SK-N-SH treated with all-trans-retinoic acid at 6 μM for 48 hours (cell line): Measurements from ENCODE around the gene C3orf52.

Source experiments
- ARNTL ChIP-seq: fragments of 450-650 bp; formaldehyde crosslinking; IDR thresholded peaks from 2 replicates; pipeline ENCODE4 v1.5.0; 2020; ENCODE audit warnings: low read depth, mild to moderate bottlenecking, moderate library complexity, borderline replicate concordance
- BACH2 ChIP-seq: fragments of 250-450 bp; sonication (Bioruptor Pico); IDR thresholded peaks from 2 replicates; pipeline ENCODE4 v1.9.0; 2021; ENCODE audit warnings: mild to moderate bottlenecking, borderline replicate concordance
- CSRNP3 ChIP-seq: fragments of 250-450 bp; sonication (Bioruptor Pico); IDR thresholded peaks from 2 replicates; pipeline ENCODE4 v1.5.1; 2021; ENCODE audit warnings: mild to moderate bottlenecking, moderate library complexity
- ESRRG ChIP-seq: fragments of 250-450 bp; sonication (Bioruptor Pico); IDR thresholded peaks from 2 replicates; pipeline ENCODE4 v1.6.1; 2021; ENCODE audit warnings: mild to moderate bottlenecking
- PPARA ChIP-seq: fragments of 250-450 bp; sonication (Bioruptor Pico); IDR thresholded peaks from 2 replicates; pipeline ENCODE4 v1.5.0; 2020; ENCODE audit warnings: mild to moderate bottlenecking, borderline replicate concordance
- RARB ChIP-seq: fragments of 250-450 bp; sonication (Bioruptor Pico); IDR thresholded peaks from 2 replicates; pipeline ENCODE4 v1.8.0; 2021; ENCODE audit warnings: mild to moderate bottlenecking, moderate library complexity
- SNAI2 ChIP-seq: fragments of 250-450 bp; sonication (Bioruptor Pico); IDR thresholded peaks from 2 replicates; pipeline ENCODE4 v1.5.0; 2020; ENCODE audit warnings: mild to moderate bottlenecking, moderate library complexity
- ZFP3 ChIP-seq: fragments of 250-450 bp; sonication (Bioruptor Pico); IDR thresholded peaks from 2 replicates; pipeline ENCODE4 v1.5.0; 2020; ENCODE audit warnings: mild to moderate bottlenecking, moderate library complexity
- ZFP30 ChIP-seq: fragments of 450-650 bp; formaldehyde crosslinking; IDR thresholded peaks from 2 replicates; pipeline ENCODE4 v1.5.0; 2022; ENCODE audit warnings: mild to moderate bottlenecking, moderate library complexity
- ZNF565 ChIP-seq: fragments of 450-650 bp; formaldehyde crosslinking; conservative IDR thresholded peaks from 2 replicates; pipeline ENCODE4 v1.5.0; 2020; ENCODE audit warnings: low read depth, mild to moderate bottlenecking, moderate library complexity
- ZNF70 ChIP-seq: fragments of 450-650 bp; formaldehyde crosslinking; IDR thresholded peaks from 2 replicates; pipeline ENCODE4 v1.5.0; 2020; ENCODE audit warnings: mild to moderate bottlenecking, moderate library complexity
- ZNF8 ChIP-seq: fragments of 450-650 bp; formaldehyde crosslinking; IDR thresholded peaks from 2 replicates; pipeline ENCODE4 v1.5.0; 2020; ENCODE audit warnings: mild to moderate bottlenecking, moderate library complexity
- TF ChIP-seq, protein P1 (sequence below): fragments of 250-450 bp; sonication (Bioruptor Pico); IDR thresholded peaks from 2 replicates; pipeline ENCODE4 v1.8.0; 2020; ENCODE audit warnings: mild to moderate bottlenecking, moderate library complexity, borderline replicate concordance

DNA sequence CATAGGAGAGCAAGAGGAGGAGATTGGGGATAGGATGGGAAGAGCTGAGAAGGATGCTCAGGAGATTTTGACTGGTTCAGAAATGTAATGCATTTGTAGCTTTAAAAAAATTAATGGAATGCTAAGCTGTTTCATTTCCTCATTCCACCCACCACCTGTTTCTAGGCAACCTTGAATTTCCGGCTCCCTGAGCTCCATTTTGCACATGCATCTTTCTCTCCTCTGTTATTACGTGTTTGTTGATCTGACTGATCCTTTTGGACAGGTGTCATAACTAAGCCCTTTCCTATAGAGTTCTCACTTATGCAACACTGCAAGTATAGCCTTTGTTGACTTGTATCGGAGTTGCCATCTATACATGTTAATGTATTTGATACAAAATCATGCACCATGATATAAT is 47.3 kb upstream of the C3orf52 start:
- TF ChIP-seq, protein P1, sequence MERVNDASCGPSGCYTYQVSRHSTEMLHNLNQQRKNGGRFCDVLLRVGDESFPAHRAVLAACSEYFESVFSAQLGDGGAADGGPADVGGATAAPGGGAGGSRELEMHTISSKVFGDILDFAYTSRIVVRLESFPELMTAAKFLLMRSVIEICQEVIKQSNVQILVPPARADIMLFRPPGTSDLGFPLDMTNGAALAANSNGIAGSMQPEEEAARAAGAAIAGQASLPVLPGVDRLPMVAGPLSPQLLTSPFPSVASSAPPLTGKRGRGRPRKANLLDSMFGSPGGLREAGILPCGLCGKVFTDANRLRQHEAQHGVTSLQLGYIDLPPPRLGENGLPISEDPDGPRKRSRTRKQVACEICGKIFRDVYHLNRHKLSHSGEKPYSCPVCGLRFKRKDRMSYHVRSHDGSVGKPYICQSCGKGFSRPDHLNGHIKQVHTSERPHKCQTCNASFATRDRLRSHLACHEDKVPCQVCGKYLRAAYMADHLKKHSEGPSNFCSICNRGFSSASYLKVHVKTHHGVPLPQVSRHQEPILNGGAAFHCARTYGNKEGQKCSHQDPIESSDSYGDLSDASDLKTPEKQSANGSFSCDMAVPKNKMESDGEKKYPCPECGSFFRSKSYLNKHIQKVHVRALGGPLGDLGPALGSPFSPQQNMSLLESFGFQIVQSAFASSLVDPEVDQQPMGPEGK, result no peak
- TF ChIP-seq ZFP30 (CRISPR knock-in tag), result no peak
- no peak for TF ChIP-seq PPARA
- no peak for TF ChIP-seq ZFP3 (CRISPR knock-in tag)
- no peak for TF ChIP-seq SNAI2 (CRISPR knock-in tag)
- TF ChIP-seq ZNF565, result no peak
- no peak for TF ChIP-seq RARB (CRISPR knock-in tag)
- TF ChIP-seq ARNTL (CRISPR knock-in tag), result no peak
- no peak for TF ChIP-seq CSRNP3 (CRISPR knock-in tag)
- no peak for TF ChIP-seq ESRRG
- no peak for TF ChIP-seq ZNF8 (CRISPR knock-in tag)
- no peak for TF ChIP-seq BACH2 (CRISPR knock-in tag)
- TF ChIP-seq ZNF70, result no peak
